Heart left ventricle (tissue), 16 donors: Measurements from ENCODE around the gene ANKRD50. TPM values are rescaled to one million over a fixed set of nuclear protein-coding genes. Genes with fewer than 3 reads are reported as not detected.

Source experiments
- ATAC-seq, 4 donors: fragments of 200-7000 bp; cut with Tn5 transposase; one replicate each; pipeline ENCODE4 v1.9.1; 2020 to 2022; ENCODE audit warnings: moderate library complexity in 4 of 4, mild to moderate bottlenecking in 3 of 4, moderate number of reproducible peaks in 1 of 4
- DNase-seq, 5 donors: peaks; one replicate each; pipeline ENCODE4 v3.0.0-alpha.2; 2020
- H3K27ac ChIP-seq, 12 donors: fragments of 200-600 bp; sonication (generic) in 4 of 12; one replicate each; pipeline versions ENCODE4 v1.5.0 to v1.8.0; 2016 to 2022; ENCODE audit warnings: mild to moderate bottlenecking in 2 of 12
- H3K27me3 ChIP-seq, 9 donors: fragments of 200-600 bp; sonication (generic) in 2 of 9; one replicate each; pipeline versions ENCODE4 v1.5.1 to v1.8.0; 2016 to 2022; ENCODE audit warnings: mild to moderate bottlenecking in 3 of 9
- H3K36me3 ChIP-seq, 9 donors: fragments of 200-600 bp; sonication (generic) in 2 of 9; one replicate each; pipeline versions ENCODE4 v1.5.0 to v1.8.0; 2018 to 2022; ENCODE audit warnings: mild to moderate bottlenecking in 2 of 9
- H3K4me1 ChIP-seq, 12 donors: fragments of 200-600 bp; sonication (generic) in 4 of 12; one replicate each; pipeline versions ENCODE4 v1.5.0 to v1.8.0; 2016 to 2022; ENCODE audit warnings: mild to moderate bottlenecking in 3 of 12
- H3K4me3 ChIP-seq, 12 donors: fragments of 200-600 bp; sonication (generic) in 4 of 12; one replicate each; pipeline versions ENCODE4 v1.5.0 to v1.8.0; 2017 to 2022; ENCODE audit warnings: mild to moderate bottlenecking in 9 of 12, moderate library complexity in 4 of 12
- H3K9me3 ChIP-seq, 12 donors: fragments of 200-600 bp; sonication (generic) in 4 of 12; one replicate each; pipeline versions ENCODE4 v1.5.0 to v1.8.0; 2016 to 2022; ENCODE audit warnings: mild to moderate bottlenecking in 1 of 12
- CTCF ChIP-seq, 12 donors: fragments of 200-600 bp; sonication (generic) in 4 of 12; IDR thresholded peaks; one replicate each; pipeline versions ENCODE4 v1.5.0 to v1.8.0; 2018 to 2022; ENCODE audit warnings: antibody characterized with exemption in 12 of 12, mild to moderate bottlenecking in 5 of 12
- POLR2A ChIP-seq, 2 donors: fragments of 450-650 bp; IDR thresholded peaks; one replicate each; pipeline ENCODE4 v1.6.1; 2017; ENCODE audit warnings: antibody characterized with exemption in 2 of 2, mild to moderate bottlenecking in 2 of 2, moderate library complexity in 2 of 2
- WGBS, 4 donors: extraction: QIAGEN DNeasy Blood & Tissue Kit in 2 of 4; methylation state at CpG; one replicate each; pipeline versions ENCODE4 v1.1.5 to v1.1.7; 2013 to 2018; 5-methylcytosine and 5-hydroxymethylcytosine counted together
- intact Hi-C, 10 donors: fragments of 100-400 bp; cut with DNase I; formaldehyde crosslinking; loops; one replicate each; pipeline versions ENCODE4 v1.11.1 to v1.14.2; 2022
- polyA plus RNA-seq, 2 donors: library from polyadenylated mRNA; stranded (reverse); fragments of 200-250 nt; gene quantifications; one replicate each; pipeline ENCODE4 v1.2.3, GENCODE V29; 2013
- total RNA-seq, 9 donors: library from RNA; depleted of rRNA in 2 of 9; stranded (reverse); fragments of >200 nt in 2 of 9; fragmentation: NEBNext Ultra II Directional in 3 of 9; extraction: Animal tissue kit (Norgen Biotek cat#: 25700) in 3 of 9; gene quantifications; one replicate each; pipeline versions ENCODE4 v1.1.0 to v1.2.4, GENCODE V29; 2016 to 2023
- donor health status: ischemic (EF 13 %, LVEDD 7.1; RV severe dilation, severe dysfunction).
- donor health status: healthy with polysubstance abuse.
- donor health status: DM: no; HTN: yes; CAD: no.
- donor health status: DM: no; HTN: no; CAD: no.
- donor health status: ischemic (EF 25% LVEDD 6.9; RV normal size, moderate dysfunction).
- donor health status: ischemic (EF 25% LVEDD 5.7; RV mildly dilated, moderate dysfunction).
- donor health status: healthy.
- donor health status: DM: yes; HTN: yes; CAD: no.
- donor health status: ischemic (EF 35%, LVEDD 5.7; RV mildly dilated, moderate dysfunction).
- donor health status: nonischemic (EF 11% LVEDD 7.7; RV severe dilation, severe dysfunction).
- donor health status: DM: yes; HTN: yes; CAD: no.
- donor health status: PGD.
- donor health status: ischemic (EF 29% LVEDD 5.4; RV normal size, mild dysfunction).
- donor health status: nonischemic (EF 23%, LVEDD 6.1; RV moderate dilation, normal function).

ANKRD50 gene
- total and polyA plus RNA-seq, 11 donors: 1.8 to 19.0 (median 8.1) TPM

- TF ChIP-seq POLR2A (IDR thresholded peaks at IDR 0.05) (no peak), CTCF (IDR thresholded peaks at IDR 0.05) (no peak)
- Histone ChIP-seq H3K36me3 (no peaks in the 10 kb centered on the region), H3K9me3 (no peaks in the 10 kb centered on the region), H3K27me3 (no peaks in the 10 kb centered on the region), H3K4me3 (no peak overlapping the region), H3K27ac (no peak overlapping the region), H3K4me1 (no peaks in the 10 kb centered on the region)
- DNase-seq (no peak), ATAC-seq (no peak)
- intact Hi-C loops: no loop called here
- WGBS, 4 donors: 74 to 94% (median 82%) methylated on average over 1 of the region's 1 CpG
Observed at GRCh38 chr4:124736526-124736925, 24.0 kb upstream of the ANKRD50 start.

DNA sequence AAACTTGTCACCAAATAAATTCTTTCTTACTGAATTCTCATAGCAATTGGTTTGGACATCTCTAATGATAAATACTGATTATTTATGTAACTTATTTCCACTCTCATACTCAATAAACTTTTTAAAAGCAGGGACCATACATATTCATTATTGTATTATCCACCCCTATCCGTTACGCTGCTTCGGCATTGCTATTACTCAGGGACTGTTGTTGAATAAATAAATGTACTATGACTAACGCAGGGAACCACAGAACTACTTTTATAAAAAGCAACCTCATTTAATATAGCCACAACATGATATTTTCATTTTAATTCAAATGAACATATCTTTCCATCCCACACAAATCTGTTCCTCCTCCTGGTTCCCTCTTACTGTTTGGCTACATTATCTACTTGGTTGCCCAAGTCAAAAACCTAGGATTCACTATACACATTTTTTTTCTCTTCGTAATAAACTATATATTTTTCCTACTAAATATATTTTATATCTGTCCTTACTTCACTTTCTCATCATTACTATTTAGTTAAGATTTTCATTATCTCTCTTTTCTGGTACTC is 14.9 kb upstream of the ANKRD50 start:
- no peak for ATAC-seq
- TF ChIP-seq POLR2A (IDR thresholded peaks at IDR 0.05) (no peak), CTCF (IDR thresholded peaks at IDR 0.05) (no peak)
- H3K27me3 ChIP-seq: no peaks in the 10 kb centered on the region
- no peak overlapping the region for H3K27ac ChIP-seq
- 97 to 99% (median 97%) methylated on average over 5 of the region's 5 CpGs for WGBS, 4 donors
- H3K4me1 ChIP-seq: no peaks in the 10 kb centered on the region
- no peak overlapping the region for H3K4me3 ChIP-seq
- no peak for DNase-seq
- intact Hi-C loops: no loop called here
- no peaks in the 10 kb centered on the region for H3K9me3 ChIP-seq
- H3K36me3 ChIP-seq: no peaks in the 10 kb centered on the region

GRCh38 chr4:124726269-124726668 is 13.7 kb upstream of the ANKRD50 start:
- H3K27ac ChIP-seq: no peak overlapping the region
- H3K9me3 ChIP-seq: no peaks in the 10 kb centered on the region
- no peaks in the 10 kb centered on the region for H3K4me1 ChIP-seq
- ATAC-seq: no peak
- intact Hi-C loops: no loop called here
- WGBS, 4 donors: 90 to 96% (median 94%) methylated on average over 3 of the region's 3 CpGs
- H3K36me3 ChIP-seq: no peaks in the 10 kb centered on the region
- no peak overlapping the region for H3K4me3 ChIP-seq
- no peaks in the 10 kb centered on the region for H3K27me3 ChIP-seq
- TF ChIP-seq POLR2A (IDR thresholded peaks at IDR 0.05): no peak
- no peak for TF ChIP-seq CTCF (IDR thresholded peaks at IDR 0.05)
- DNase-seq: no peak

DNA sequence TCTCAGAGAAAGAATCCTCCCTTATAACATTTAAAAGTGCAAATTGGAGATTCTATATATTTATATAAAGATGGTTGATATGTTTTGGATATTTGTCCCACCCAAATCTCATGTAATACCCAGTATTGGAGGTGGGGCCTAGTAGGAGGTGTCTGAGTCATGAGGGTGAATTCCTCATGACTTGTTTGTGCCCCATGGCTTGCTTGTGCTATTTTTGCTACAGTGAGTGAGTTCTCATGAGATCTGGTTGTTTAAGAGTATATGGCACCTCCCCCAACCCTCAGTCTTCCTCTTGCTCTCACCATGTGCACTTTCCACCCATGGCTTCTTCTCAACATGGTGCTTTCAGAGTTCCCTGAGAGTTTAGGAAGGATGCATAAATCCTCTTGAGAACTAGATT is 9.5 kb upstream of the ANKRD50 start:
- Histone ChIP-seq H3K27me3 (no peaks in the 10 kb centered on the region), H3K9me3 (no peaks in the 10 kb centered on the region), H3K36me3 (no peaks in the 10 kb centered on the region), H3K4me1 (no peaks in the 10 kb centered on the region), H3K27ac (no peak overlapping the region), H3K4me3 (no peak overlapping the region)
- TF ChIP-seq CTCF (IDR thresholded peaks at IDR 0.05) (no peak), POLR2A (IDR thresholded peaks at IDR 0.05) (no peak)
- no peak for ATAC-seq
- no peak for DNase-seq
- intact Hi-C loops: no loop called here
